ENCODE measurements around the gene NMNAT2.
A peak's percentile ranks its signal among the peaks of the same experiment; 100 is the strongest.

The NMNAT2 gene

DNA sequence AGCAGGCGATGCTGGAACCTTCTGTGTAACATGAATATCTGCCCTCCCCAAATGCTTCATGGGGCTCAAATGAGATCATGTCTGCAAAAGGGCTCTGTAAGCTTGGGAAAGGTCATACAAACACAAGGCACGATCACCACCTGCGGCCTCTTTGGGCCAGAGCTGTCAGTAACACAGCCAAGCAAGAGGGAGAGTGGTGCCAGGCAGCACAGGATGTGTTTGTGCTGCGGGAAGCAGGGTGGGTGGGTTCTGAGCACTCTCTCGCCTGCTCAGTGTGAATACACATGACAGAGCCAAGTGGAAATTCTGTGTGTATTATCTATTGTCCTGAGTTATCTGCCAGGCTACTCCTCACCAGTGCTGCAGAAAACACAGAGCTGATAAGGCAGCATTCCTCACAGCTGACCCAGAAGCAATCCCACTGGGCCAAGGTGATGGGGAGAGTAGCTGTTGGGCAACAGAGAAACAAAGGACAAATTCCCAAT, 130.9 kb downstream of the NMNAT2 start:
- H3K9me3 ChIP-seq = no peaks in the 10 kb centered on the region
- intact Hi-C loops (cut with DNase I; ENCODE audit: low total_unique reads) = loop anchor here (10.0 kb wide), 1 partner anchor 322 kb away; no protein-coding TSS in a partner anchor
- peaks cover 0 to 62% (median 40%) of the 10 kb centered on the region in 4 donors for H3K4me1 ChIP-seq
- TF ChIP-seq, protein P1, sequence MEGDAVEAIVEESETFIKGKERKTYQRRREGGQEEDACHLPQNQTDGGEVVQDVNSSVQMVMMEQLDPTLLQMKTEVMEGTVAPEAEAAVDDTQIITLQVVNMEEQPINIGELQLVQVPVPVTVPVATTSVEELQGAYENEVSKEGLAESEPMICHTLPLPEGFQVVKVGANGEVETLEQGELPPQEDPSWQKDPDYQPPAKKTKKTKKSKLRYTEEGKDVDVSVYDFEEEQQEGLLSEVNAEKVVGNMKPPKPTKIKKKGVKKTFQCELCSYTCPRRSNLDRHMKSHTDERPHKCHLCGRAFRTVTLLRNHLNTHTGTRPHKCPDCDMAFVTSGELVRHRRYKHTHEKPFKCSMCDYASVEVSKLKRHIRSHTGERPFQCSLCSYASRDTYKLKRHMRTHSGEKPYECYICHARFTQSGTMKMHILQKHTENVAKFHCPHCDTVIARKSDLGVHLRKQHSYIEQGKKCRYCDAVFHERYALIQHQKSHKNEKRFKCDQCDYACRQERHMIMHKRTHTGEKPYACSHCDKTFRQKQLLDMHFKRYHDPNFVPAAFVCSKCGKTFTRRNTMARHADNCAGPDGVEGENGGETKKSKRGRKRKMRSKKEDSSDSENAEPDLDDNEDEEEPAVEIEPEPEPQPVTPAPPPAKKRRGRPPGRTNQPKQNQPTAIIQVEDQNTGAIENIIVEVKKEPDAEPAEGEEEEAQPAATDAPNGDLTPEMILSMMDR (IDR thresholded peaks at IDR 0.05) = no peak
- no peaks in the 10 kb centered on the region for H3K27me3 ChIP-seq
- no peaks in the 10 kb centered on the region for H3K36me3 ChIP-seq
- no peak overlapping the region for H3K4me3 ChIP-seq
- no peak for DNase-seq
- peak overlapping the region; percentile 44 to 51 for H3K27ac ChIP-seq

DNA sequence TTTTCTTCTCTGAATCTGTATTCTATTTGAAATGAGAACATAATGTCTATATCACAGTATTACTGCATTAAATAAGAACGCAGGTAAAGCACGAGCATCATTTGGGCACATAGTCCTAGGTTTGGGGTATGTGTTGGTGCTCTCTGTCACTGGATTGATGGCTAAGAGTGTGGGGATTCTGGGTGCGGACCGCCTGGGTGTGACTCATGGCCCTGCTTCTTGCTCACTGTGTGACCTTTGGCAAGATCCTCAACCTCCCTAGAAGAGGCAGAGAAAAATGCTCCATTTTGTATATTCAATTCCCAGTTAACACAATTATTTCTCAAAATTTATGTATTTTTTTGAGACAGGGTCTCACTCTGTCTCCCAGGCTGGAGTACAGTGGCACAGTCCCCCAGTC, 132.4 kb downstream of the NMNAT2 start:
- no peak overlapping the region for H3K4me3 ChIP-seq
- no peaks in the 10 kb centered on the region for H3K36me3 ChIP-seq
- H3K9me3 ChIP-seq = no peaks in the 10 kb centered on the region
- H3K4me1 ChIP-seq = peaks cover 0 to 62% (median 38%) of the 10 kb centered on the region in 4 donors
- H3K27me3 ChIP-seq = no peaks in the 10 kb centered on the region
- no peak for DNase-seq
- intact Hi-C loops (cut with DNase I; ENCODE audit: low total_unique reads) = loop anchor here (10.0 kb wide), 1 partner anchor 321 kb away; no protein-coding TSS in a partner anchor
- H3K27ac ChIP-seq = no peak overlapping the region
- TF ChIP-seq, protein P1 (IDR thresholded peaks at IDR 0.05) = no peak

DNA sequence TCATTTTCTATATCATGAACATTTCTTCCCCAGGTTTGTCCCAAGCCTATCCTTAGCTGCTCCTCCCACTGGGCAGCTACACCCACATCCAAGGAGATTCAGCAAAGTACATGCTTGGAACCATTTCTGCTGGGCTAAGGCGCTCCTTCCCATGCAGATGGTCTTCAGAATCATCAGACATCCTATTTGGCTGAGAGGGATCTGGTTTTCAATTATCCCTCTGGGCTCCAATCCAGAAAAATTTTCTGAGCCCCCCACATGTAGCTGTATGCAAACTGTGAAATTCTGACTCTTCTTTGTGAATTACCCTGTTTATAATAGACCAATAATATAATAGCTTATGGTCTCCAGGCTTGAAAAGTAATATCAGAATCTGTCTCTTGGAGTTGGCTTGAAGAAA, 132.9 kb downstream of the NMNAT2 start:
- no peak overlapping the region for H3K4me3 ChIP-seq
- H3K27ac ChIP-seq = no peak overlapping the region
- no peaks in the 10 kb centered on the region for H3K9me3 ChIP-seq
- TF ChIP-seq, protein P1 (IDR thresholded peaks at IDR 0.05) = no peak
- intact Hi-C loops (cut with DNase I; ENCODE audit: low total_unique reads) = loop anchor here (10.0 kb wide), 1 partner anchor 320 kb away; no protein-coding TSS in a partner anchor
- H3K36me3 ChIP-seq = no peaks in the 10 kb centered on the region
- no peaks in the 10 kb centered on the region for H3K27me3 ChIP-seq
- no peak for DNase-seq
- H3K4me1 ChIP-seq = peaks cover 0 to 64% (median 35%) of the 10 kb centered on the region in 4 donors

DNA sequence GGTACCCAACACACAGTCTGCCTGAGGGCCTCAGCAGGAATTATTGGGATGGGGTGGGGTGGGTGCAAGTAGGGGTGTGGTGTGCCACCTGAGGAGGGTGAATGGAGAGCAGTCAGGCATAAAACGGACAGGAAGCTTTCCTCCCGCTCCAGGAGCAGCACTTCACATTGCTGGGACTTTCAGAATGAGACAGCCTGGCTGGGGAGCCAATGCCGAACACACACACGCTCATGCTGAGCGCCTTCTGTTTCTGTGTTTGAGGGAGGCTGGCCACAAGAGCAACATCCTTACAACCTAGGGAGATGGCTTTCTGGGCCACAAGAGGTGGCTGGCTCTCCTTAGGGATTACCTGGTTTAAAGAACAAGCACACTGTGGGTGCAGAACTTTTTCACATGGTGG, 134.1 kb downstream of the NMNAT2 start:
- TF ChIP-seq, protein P1 (IDR thresholded peaks at IDR 0.05) = no peak
- intact Hi-C loops (cut with DNase I; ENCODE audit: low total_unique reads) = loop anchor here (10.0 kb wide), 1 partner anchor 319 kb away; no protein-coding TSS in a partner anchor

DNA sequence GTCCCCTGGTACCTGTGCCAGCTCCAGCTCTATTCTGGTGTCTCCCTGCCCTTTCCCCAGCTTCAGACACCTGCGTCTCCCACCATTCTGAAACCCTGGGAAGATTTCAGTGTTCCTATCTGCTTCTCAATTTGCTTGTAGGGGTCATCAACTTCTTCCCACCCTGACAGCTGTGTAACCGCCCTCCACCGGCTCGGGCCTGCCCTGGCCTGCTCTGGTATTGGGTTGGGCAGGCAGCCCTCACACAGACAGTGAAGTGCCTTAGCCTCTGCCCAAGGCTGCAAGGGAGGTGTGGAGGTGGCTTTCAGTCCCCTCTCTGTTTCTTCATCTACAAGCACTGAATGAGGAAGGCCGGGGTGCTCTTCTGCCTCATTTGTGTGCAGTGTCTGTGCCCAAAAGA, 134.9 kb downstream of the NMNAT2 start:
- intact Hi-C loops (cut with DNase I; ENCODE audit: low total_unique reads) = loop anchor here (2.0 to 10.0 kb wide), 2 partner anchors 36 to 318 kb away; no protein-coding TSS in a partner anchor

More for the DNA sequence above, 134.1 kb downstream of the NMNAT2 start:
- no peak for DNase-seq
- H3K4me1 ChIP-seq = peaks cover 0 to 60% (median 35%) of the 10 kb centered on the region in 4 donors
- no peaks in the 10 kb centered on the region for H3K36me3 ChIP-seq
- no peak overlapping the region for H3K4me3 ChIP-seq
- H3K27me3 ChIP-seq = no peaks in the 10 kb centered on the region
- H3K27ac ChIP-seq = no peak overlapping the region
- H3K9me3 ChIP-seq = no peaks in the 10 kb centered on the region

More for the DNA sequence above, 134.9 kb downstream of the NMNAT2 start:
- H3K36me3 ChIP-seq = no peaks in the 10 kb centered on the region
- no peak overlapping the region for H3K4me3 ChIP-seq
- peak overlapping the region in 1 of 2 donors; percentile 68 for H3K27ac ChIP-seq
- no peaks in the 10 kb centered on the region for H3K27me3 ChIP-seq
- no peaks in the 10 kb centered on the region for H3K9me3 ChIP-seq
- TF ChIP-seq, protein P1 (IDR thresholded peaks at IDR 0.05) = no peak
- peaks cover 0 to 64% (median 40%) of the 10 kb centered on the region in 4 donors for H3K4me1 ChIP-seq
- no peak for DNase-seq

Data from tibial artery (tissue), 4 donors.